ENCODE measurements around the gene CYP8B1.

CYP8B1 gene

DNA sequence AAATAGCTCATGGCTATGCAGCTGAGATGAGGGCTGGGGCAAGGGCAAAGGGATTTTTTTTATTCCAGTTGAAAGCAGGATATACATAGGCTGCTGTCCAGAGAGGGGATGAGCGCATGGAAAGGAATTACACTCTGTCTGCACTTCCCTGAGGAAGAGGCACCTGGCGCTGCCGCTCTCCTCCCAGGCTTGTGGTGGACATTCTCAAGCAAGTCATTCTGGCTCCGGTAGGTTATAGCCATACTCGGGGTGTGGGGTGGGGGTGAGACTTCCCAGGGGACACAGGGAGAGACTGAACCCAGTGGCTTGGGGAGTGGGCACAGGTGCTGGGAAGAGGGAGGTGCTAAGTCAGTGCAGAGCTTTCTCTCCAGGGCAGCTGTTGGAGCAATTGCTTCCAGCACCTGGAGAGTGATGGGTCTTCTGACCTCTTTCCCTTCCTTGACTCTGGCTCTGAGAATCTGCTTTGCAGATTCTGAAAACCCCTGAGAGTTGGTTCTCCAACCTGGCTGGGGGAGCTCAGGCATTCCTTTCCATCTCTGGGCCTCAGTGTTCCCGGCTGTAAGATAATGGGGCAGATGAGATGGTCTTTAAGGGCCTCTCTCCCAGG is 24.3 kb downstream of the CYP8B1 start:
- DNase-seq, result no peak

DNA sequence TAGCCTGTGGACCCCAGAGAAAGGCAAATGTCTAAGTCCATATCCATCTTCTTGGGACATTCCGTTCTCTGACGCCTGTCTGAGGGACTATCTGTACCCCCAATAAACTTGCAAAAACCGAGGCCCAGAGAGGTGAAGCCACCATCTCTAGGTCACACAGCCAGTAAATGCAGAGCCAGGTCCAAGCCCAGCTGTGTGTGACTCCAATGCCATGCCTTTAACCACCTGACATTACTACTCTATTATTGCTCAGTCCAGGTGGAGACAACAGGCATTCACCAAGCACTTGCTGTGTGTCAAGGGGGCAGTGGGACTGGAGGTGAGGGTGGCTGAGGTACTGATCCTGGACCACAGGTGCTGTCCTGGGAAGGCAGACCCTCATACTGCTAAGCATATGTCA is 25.4 kb downstream of the CYP8B1 start:
- no peak for DNase-seq

DNA sequence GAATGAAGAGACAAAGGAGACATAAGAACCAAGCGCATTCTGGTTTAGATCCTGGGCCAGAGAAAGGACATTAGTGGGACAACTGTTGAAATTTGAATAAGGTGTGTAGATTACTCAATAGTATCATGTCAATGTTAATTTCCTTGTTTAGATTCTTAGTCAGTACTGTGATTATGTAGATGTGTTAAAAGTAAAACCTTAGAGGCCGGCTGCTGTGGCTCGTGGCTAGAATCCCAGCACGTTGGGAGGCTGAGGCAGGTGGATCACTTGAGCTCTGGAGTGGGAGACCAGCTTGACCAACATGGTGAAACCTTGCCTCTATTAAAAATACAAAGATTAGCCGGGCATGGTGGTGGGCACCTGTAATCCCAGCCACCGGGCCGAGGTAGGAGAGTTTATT is 26.7 kb downstream of the CYP8B1 start:
- no peak for DNase-seq

DNA sequence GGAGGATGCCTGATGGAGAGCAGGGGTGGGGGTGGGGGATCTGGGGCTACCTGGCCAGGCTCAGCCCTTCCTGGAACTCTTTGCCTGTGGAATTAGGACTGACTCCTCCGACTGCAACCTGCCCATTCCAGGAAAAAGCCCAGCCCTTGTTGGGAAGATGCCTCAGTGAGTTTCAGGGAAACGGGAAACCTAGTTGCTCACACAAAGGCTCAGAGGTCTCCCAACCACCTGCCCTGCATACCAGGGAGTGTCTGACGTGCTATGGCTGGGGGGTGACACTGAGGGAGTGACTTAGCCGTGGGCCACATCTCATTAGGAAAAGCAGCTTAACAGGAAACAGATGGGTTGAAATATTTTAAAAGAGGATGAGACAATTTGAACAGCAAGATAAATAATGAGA is 27.9 kb downstream of the CYP8B1 start:
- DNase-seq, result no peak

DNA sequence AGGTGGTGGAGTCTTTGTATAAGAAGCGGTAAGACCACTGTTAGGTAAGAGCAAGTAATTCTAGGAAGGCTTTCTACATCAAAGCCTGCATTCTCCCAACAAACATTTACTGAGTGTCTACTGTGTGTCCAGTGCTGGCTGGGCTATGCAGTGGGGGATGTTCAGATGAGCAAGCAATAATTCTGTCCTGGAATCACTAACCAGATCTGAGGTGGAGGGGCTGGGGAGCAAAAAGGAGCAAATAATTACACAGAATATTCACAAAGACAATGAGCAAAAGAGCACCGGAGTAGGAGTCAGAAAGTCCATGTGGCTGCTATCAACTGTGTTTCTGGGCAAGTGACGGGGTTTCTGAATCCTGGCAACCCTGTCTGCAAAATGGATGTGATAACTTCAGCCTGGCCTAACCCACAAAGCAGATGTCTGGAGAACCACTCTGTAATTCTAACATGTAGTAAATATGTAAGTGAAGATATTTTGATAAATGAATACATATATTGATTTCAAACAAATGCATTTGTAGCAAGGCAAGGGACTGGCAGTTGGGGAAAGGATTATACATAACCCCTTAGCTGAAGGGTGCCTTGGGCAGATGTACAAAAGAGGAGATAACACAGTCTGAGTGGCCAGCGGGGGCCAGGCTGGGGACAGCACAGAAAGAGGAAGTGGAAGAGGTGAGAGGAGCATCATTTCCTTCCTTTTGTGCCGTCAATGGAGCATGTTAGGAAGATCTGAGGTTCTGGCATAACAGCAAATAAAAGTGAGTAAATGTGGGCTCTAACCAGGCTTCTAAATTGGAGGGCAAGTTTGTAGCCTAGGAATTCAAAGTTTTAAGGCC is 28.8 kb downstream of the CYP8B1 start:
- no peak for DNase-seq

DNA sequence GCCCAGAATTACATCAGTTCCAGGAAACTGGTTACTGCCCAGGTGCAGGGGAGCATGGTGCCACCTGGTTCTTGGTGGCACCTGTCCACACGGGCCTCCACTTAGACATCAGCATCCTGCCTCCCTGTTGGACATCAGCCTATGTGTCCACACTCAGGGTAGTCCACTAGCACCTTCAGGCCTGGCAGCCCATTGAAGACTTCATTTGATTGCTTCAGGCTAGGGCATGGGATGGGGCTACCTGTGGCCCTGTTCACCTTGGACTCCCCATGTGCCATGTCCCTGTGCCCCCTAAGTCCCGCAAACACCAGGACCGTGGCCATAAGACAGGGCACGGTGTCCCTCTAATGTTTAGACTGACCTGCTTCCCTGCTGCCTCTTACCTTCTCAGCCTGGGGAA is 30.9 kb downstream of the CYP8B1 start:
- no peak for DNase-seq

DNA sequence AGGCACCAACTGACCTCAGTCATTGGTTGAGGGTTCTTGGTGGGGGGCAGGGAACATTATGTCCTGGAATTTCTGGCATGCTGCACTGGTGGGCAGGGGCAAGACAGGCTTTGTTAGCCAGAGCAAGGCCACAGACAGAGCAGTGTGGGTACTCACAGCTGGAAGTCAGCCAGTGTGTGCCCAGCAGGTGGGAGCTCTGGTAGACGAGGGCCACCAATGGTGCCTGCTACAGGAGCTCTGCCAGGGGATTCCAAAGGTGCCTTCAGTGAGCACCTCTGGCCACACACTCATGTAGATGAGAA is 31.3 kb downstream of the CYP8B1 start:
- DNase-seq, result no peak

DNA sequence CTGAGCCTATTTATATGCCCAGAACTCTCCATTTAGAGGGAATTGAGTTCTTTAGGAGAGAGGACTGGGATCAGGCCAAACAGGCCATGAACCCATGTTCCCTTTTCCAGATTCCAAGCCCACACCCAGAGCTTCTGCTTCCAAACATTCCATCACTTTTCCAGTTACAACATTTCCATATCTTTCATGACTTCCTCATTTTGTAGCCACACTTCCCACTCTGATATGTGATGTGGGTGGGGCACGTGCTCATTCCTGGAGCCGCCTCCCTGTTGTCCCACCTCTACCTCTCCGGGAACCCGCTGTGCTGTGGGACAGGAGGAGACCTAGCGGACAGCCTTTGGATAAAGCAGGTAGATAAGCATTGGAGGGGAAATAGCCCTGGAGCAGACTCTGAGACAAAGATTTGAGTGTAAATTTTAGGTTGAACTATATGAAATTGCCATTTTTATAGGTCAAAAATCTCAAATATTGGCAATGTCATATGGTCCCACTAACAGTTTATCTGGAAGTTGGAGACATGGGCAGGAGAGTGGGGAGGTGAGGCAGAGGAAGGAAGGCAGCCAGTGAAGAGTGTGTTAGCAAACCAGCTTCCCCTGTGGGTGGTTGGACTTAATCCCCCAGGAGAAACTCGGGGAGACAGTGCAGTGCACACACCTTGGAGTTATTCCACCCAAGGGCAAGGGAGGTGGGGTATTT is 31.8 kb downstream of the CYP8B1 start:
- DNase-seq, result no peak

DNA sequence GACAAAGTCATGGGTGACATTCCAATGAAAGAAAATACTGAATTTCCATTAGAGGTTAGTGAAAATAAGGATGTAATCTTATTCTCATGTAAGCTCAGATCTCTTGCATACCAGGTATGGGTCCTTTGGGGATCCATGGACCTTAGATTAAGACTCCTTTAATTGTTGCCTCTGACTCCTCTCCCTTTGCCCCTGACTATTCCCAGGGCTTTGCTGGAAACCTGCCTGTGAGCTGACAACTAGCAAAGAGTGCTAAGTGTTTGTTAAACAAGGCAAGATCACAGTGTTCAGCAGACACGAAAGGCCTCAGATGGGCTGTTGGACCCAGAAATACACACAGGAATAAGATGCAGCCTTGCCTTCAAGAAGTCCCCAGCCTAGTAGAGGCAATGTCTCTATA is 34.3 kb downstream of the CYP8B1 start:
- DNase-seq, result no peak

DNA sequence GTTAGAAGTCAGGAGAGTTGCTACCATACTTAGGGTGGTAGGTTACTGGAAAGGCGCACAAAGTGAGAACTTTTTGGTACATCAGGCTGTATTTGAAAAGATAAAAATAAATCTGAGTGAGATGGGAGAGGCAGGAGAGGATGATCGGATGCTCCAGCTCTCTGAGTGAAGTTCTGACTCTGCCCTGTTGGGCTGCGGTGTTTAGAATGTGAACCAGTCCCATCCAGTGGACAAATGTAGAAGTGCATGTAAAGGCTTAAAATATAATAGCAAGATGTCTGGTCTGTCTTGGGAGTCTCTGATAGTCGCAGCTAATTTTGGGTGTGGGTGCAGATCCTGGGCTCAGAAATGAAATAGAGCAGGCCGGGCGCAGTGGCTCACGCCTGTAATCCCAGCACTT is 36.1 kb downstream of the CYP8B1 start:
- DNase-seq, result no peak

DNA sequence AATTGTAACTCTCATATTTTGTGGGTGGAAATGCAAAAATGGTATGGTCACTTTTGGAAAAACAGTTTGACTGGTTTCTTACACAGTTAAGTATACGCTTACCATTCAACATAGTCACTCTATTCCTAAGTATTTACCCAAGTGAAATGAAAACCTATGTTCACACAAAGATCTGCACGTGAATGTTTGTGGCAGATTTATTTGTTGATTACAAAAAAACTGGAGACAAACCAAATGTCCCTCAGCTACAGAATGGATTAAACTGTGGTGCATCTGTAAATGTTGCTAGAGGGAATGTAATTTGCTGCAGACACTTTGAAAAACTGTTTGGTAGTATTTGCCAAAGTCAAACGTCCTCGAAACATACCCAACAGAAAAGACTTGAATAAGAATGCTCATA is 37.1 kb downstream of the CYP8B1 start:
- DNase-seq, result no peak

DNA sequence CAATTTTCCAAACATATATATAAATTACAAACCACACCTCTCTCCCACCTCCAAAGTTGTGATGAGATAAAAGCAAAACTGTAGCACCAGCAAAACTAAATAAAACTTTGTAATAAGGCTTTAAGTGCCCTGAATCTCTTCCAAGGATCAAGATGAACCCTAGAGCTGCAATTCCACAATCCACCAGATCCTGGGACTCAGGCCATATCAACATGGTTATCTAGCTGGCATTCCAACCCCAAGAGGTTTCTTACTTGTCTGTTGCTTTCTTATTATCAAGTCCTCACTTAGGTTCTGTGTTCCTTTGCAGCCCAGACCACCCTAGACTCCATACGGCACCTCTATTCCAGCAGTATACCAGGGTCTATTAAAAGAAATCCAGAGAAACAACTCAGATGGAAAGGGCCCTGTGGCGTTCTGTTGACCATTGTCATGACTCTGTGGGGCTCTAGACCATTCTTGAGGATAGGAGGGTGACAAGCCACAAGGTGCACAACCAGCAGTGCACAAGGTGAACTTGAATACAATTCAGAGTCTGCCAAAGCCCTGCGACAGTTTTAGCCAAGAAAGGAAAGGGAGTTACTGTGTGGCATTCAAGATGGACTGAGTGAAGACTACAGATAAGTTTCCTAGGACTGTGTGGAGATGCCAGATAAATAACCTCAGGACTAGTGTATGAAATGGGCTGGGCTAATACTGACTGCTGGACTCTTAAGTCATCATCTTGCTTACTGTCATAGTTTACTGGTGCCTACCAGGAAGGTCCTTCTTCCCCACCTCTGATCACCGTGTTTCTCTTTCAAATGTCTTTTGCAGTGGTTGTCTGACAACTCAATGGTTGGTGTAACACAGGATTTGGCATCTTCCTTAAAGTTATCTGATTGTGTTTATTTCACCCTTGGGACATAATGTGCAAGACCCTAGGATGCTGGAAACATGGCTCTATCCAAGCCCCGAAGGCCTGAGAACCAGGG is 39.2 kb downstream of the CYP8B1 start:
- DNase-seq, result no peak

DNA sequence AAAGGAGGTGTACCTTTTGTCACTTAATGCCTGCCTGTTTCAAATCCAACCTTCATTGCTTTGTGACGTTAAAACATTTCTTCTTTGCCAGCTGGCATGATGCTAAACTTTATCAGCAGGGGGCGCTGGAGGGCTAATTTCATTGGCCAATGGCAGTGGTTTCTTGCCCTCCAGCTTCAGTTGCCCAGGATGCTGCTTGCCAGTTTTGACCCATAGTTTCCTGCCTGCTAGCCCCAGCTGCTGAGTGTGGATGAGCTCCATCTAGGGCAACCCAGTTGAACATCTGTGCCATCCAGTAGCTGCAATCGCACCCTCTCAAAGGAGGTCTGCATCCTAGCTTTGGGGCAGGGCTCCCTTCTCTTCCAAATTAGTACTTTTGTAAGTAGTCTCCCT is 44.4 kb downstream of the CYP8B1 start:
- peak; percentile 32 to 53 (median 46) for DNase-seq

DNA sequence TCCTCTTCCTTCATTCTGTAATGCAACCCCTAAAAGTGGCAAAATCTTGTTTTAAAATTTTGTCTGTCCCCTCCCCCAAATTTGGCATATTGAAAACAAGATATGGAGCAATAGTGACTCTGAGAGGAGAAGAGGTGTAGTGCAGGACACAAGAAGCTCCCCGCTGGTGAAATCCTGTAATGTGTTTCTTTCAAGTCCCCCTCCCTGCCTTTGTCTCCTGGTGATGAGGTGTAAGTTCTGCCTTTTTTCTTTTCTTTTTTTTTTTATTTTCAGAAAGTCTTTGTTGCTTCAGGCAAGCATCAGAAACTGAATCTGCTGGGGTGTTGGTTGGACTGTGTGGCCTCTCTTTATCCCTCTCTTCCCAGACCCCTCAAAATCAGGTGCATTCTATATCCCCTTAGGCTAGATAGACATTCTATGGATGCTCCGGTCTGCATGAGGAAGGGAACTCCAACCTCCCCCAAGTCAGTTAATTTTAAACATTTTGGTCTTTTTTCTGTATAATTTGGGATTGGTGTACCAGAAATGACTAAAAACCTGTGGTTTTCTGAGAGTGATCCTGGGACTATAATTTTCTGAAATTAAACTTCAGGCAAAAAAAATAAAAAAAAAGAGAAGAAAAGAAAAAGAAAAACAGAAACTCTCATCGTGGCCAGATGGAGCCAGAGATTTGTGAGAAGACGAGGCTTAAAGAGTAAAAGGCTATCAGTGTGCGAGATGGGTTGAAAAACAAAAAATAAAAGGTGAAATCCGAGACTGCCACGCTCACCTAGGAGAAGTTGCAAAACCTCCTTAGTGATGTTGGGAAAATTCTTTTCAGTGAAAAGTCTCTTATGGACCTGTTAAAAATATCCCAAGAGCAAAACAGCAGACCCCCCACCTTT is 45.0 kb downstream of the CYP8B1 start:
- no peak for DNase-seq

DNA sequence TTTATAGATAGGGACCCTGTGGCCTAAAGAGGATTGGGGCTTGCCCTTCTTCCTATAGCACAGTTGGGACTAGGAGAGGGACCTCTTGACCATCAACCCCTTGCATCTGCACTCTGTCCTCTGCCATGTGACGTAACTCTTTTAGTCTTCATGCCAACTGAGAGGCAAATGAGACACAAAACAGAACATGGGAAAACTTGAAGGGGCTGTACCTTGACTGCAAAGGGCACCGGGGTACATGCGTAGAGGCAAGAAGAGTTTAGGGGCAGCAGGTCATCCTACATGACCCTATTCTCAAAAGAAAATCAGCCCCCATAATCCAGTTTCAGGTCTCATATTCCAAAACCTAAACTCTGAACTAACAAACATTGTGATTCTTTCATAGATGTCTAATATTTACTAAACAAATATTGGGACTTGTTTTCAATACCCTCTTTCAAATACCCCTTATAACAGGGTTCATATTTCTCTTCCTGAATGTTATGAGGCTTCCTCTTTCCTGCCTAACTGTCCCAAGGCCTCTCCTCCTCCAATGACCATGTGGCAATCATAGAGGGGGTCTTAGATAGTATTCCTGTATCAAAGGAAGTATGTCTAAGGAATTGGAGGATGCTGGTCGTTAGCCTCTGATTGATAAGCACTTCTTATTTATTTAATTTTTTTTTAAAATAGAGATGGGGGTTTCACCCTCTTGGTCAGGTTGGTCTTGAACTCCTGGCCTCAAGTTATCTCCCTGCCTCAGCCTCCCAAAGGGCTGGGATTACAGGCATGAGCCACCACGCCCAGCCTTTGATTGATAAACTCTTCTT is 45.8 kb downstream of the CYP8B1 start:
- DNase-seq, result no peak

DNA sequence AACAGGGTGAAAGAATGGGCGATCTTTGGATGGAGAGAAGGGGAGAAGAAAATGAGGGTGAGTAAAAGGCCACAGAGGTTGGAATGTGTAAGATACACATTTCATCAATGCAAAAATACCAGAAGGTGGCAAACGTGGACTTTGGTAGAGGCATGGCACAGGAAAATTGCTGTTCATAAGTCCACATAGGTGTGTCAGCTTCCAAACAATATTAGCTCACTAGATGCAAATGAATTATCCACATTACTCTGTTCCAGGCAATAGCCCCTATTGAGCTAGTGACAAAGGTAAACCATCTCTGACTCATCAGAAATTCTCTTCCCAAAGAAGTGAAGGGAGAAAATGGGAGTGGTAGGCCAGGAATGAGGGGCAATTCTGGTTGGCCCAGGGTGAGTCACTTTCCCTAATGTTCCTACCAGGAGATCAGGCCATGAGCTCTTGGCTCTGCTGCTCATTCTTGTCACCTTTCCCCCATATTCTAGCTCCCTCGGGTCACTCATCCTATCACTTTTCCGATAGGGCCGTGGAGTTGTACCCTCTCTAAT is 46.5 kb downstream of the CYP8B1 start:
- DNase-seq, result no peak

DNA sequence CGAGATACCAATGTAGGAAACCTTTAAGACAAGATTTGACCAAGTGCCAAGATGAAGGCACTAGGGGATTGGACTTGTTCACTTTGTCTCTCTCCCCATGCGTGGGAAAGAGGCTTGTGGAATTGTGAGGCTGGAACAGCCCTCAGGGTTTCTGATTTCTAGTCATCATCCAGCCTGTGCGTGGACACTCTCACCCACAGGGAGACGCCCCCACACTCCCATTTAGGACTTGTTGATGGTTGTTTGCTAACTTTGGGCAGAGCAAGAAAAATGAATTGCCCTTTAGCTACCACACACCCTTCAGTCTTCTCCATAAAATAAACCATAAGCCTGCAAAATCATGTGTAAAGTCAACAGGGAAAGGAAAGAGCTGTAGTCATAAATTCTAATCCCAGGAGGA is 48.0 kb downstream of the CYP8B1 start:
- no peak for DNase-seq

DNA sequence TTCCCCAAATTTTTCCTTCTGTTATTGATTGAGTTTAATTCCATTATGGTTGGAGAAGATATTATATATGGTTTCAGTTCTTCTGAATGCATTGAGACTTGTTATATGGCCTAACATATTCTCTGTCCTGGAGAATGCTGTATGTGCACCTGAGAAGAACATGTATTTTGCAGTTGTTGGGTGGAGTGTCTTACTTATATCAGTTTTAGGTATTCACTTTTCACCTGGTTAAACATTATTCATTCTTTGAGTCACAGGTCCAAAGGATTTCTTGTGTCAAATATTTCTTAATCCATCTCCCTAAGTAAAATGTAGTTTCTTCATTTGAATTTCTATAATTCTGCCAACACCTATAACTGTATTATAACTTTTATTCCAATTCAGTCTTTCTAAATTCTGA is 48.7 kb downstream of the CYP8B1 start:
- DNase-seq, result no peak

DNA sequence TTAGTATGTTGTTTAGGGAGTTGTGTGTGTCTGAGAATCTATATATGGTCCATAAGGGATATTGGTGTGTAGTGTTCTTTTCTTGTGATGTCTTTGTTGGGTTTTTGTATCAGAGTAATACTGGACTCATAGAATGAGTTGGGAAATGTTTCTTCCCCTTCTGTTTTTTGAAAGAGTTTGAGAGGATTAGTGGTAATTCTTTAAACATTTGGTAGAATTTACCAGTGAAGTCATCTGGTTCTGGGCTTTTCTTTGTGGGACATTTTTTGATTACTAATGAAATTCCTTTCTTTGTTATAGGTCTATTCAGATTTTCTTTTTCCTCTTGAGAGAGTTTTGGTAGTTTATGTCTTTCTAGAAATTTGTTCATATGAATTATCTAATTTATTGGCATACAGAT is 49.5 kb downstream of the CYP8B1 start:
- DNase-seq, result no peak

DNA sequence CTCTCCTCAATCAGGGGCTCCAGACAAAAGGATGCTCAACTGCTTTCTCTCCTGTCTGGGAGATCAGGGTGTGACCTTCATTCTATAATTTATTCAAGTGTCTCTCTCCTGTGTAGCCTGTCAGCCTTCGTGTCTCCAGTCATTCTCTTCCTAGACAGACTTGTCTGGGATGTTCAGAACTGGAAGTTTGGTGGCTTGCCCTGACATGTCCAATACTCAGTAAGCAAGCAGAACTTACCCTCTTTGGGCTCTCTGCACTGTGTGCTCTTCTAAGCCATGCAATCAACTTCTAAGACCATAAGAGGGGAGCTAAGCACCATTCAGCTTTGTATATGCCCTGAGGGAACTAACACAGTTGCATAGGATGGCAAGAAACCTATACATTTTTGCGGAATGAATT is 52.3 kb downstream of the CYP8B1 start:
- no peak for DNase-seq

DNA sequence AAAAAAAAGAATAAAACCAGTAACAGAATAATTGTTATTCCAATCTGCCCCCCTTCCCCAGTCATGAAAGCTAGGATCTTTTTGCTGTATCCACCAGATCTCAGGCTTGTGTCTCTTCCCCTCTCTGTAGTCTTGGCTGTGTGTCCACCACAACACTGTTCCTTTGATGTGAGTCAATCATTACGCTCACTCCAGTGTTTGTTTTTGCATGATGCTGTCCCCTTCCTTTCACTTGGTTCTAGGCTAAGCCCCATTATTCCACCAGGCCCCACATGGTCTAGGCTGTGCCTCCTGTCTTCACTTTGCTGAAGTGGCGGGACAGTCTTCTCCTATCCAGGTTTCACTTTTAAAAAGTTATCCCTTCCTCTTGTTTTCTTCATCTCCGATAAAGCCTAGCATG is 52.9 kb downstream of the CYP8B1 start:
- no peak for DNase-seq

All from activated CD4-positive, CD25-positive, alpha-beta regulatory T cell (primary cell).